H1 (cell line): ENCODE measurements around the gene APC2. TPM values are rescaled to one million over a fixed set of nuclear protein-coding genes. Genes with fewer than 3 reads are reported as not detected.

Experiments
- CTCF ChIA-PET: fragments of 300-600 bp; sonication (Branson Sonifier 250); formaldehyde crosslinking; loops from one replicate; lab custom pipeline; 2021; ENCODE audit not compliant: partially characterized antibody; lab: Charles Lee
- POLR2A ChIA-PET: fragments of 300-600 bp; sonication (Branson Sonifier 250); formaldehyde crosslinking; loops from one replicate; lab custom pipeline; 2021; ENCODE audit warnings: inconsistent platforms; ENCODE audit not compliant: partially characterized antibody; lab: Charles Lee
- DNase-seq, 2 experiments: peaks; one replicate each; pipeline versions ENCODE4 v3.0.0 to v3.0.0-alpha.2; 2010 to 2022; ENCODE audit warnings: low spot score in 2 of 2, low read depth in 1 of 2, mixed read lengths in 1 of 2
- FAIRE-seq: peaks from 2 replicates; lab custom pipeline; 2011; peaks lifted over from hg19 to GRCh38; lab: Jason Lieb, UNC
- H2AFZ ChIP-seq: 2 replicates; pipeline ENCODE4 v1.8.1; 2012; ENCODE audit warnings: low read length, inconsistent platforms
- H2AK5ac ChIP-seq: 2 replicates; pipeline ENCODE4 v1.6.1; 2013; ENCODE audit warnings: low read depth, low read length
- H2BK120ac ChIP-seq: replicated peaks from 2 replicates; pipeline ENCODE3; 2013; ENCODE audit warnings: low read depth, low read length, inconsistent platforms
- H2BK12ac ChIP-seq: 2 replicates; pipeline ENCODE4 v1.6.1; 2013; ENCODE audit warnings: low read depth, low read length
- H2BK15ac ChIP-seq: 2 replicates; pipeline ENCODE4 v1.6.1; 2013; ENCODE audit warnings: low read length
- H2BK20ac ChIP-seq: 2 replicates; pipeline ENCODE4 v1.6.1; 2013; ENCODE audit warnings: low read length
- H2BK5ac ChIP-seq: 2 replicates; pipeline ENCODE4 v1.6.1; 2013; ENCODE audit warnings: low read depth, low read length
- H3K14ac ChIP-seq: 2 replicates; pipeline ENCODE4 v1.6.1; 2013; ENCODE audit warnings: inconsistent platforms; ENCODE audit not compliant: insufficient read length
- H3K18ac ChIP-seq: 2 replicates; pipeline ENCODE4 v1.6.1; 2013; ENCODE audit warnings: low read length; ENCODE audit errors: extremely low read depth
- H3K23ac ChIP-seq: 2 replicates; pipeline ENCODE4 v1.6.1; 2013; ENCODE audit warnings: inconsistent platforms; ENCODE audit not compliant: insufficient read length
- H3K23me2 ChIP-seq: 2 replicates; pipeline ENCODE4 v1.6.1; 2013; ENCODE audit warnings: low read depth, low read length
- H3K27ac ChIP-seq: 2 replicates; pipeline ENCODE4 v1.6.1; 2011; ENCODE audit warnings: low read depth, low read length, inconsistent platforms
- H3K27me3 ChIP-seq, 4 experiments: replicated peaks in 1 of 4; 1 replicate in 1 of 4; 2 replicates in 3 of 4; pipeline versions ENCODE4 v1.6.1 to v1.8.1; 2011 to 2013; ENCODE audit warnings: low read length in 3 of 4, mild to moderate bottlenecking in 3 of 4, inconsistent platforms in 2 of 4, mixed read lengths in 2 of 4, moderate library complexity in 1 of 4; ENCODE audit not compliant: control insufficient read depth in 3 of 4, insufficient read depth in 3 of 4; ENCODE audit errors: extremely low read depth in 1 of 4
- H3K36me3 ChIP-seq, 4 experiments: 2 replicates each; pipeline versions ENCODE4 v1.6.1 to v1.8.1; 2011 to 2013; ENCODE audit warnings: mild to moderate bottlenecking in 4 of 4, low read length in 3 of 4, moderate library complexity in 2 of 4, control low read depth in 1 of 4, inconsistent platforms in 1 of 4; ENCODE audit not compliant: insufficient read depth in 4 of 4, control insufficient read depth in 2 of 4
- H3K4ac ChIP-seq: replicated peaks from 2 replicates; pipeline ENCODE3; 2013; ENCODE audit warnings: low read length, low read depth, mixed read lengths, inconsistent platforms; ENCODE audit not compliant: insufficient read length
- H3K4me1 ChIP-seq, 4 experiments: replicated peaks in 1 of 4; 1 replicate in 1 of 4; 2 replicates in 3 of 4; pipeline versions ENCODE4 v1.6.1 to v1.8.1; 2011 to 2013; ENCODE audit warnings: low read length in 3 of 4, inconsistent platforms in 2 of 4, mixed read lengths in 1 of 4; ENCODE audit not compliant: insufficient read depth in 4 of 4, control insufficient read depth in 3 of 4
- H3K4me2 ChIP-seq, 2 experiments: 2 replicates each; pipeline versions ENCODE4 v1.6.1 to v1.8.1; 2011 to 2013; ENCODE audit warnings: low read depth in 2 of 2, low read length in 2 of 2, control low read depth in 1 of 2, inconsistent platforms in 1 of 2, mild to moderate bottlenecking in 1 of 2; ENCODE audit not compliant: insufficient read depth in 1 of 2
- H3K4me3 ChIP-seq, 4 experiments: fragments of 200-600, 300-600 bp in 1 of 4; sonication (generic), shearing (Covaris generic), sonication (Bioruptor Twin) in 1 of 4; 2 replicates each; pipeline versions ENCODE4 v1.5.1 to v1.8.1; 2011 to 2016; ENCODE audit warnings: low read length in 4 of 4, low read depth in 3 of 4, control low read depth in 2 of 4, inconsistent platforms in 2 of 4, mild to moderate bottlenecking in 2 of 4, mixed read lengths in 1 of 4, moderate library complexity in 1 of 4; ENCODE audit not compliant: insufficient read depth in 2 of 4; ENCODE audit errors: extremely low read depth in 1 of 4
- H3K56ac ChIP-seq: replicated peaks from 2 replicates; pipeline ENCODE3; 2013; ENCODE audit warnings: low read depth, mild to moderate bottlenecking, mixed read lengths, low read length, inconsistent platforms; ENCODE audit not compliant: insufficient read length
- H3K79me1 ChIP-seq: 2 replicates; pipeline ENCODE4 v1.6.1; 2013; ENCODE audit warnings: low read depth, low read length, control low read depth
- H3K79me2 ChIP-seq, 2 experiments: 2 replicates each; pipeline versions ENCODE4 v1.6.1 to v1.8.1; 2012 to 2013; ENCODE audit warnings: low read length in 2 of 2, mild to moderate bottlenecking in 2 of 2, inconsistent platforms in 1 of 2; ENCODE audit not compliant: insufficient read depth in 2 of 2, control insufficient read depth in 1 of 2
- H3K9ac ChIP-seq, 4 experiments: replicated peaks in 1 of 4; 1 replicate in 1 of 4; 2 replicates in 3 of 4; pipeline versions ENCODE4 v1.6.1 to v1.8.1; 2011 to 2013; ENCODE audit warnings: low read depth in 3 of 4, low read length in 3 of 4, control low read depth in 2 of 4, mild to moderate bottlenecking in 2 of 4, moderate library complexity in 2 of 4, inconsistent platforms in 1 of 4; ENCODE audit errors: extremely low read depth in 1 of 4
- H3K9me3 ChIP-seq, 2 experiments: 2 replicates each; pipeline versions ENCODE4 v1.6.1 to v1.8.1; 2012 to 2013; ENCODE audit warnings: mild to moderate bottlenecking in 2 of 2, moderate library complexity in 2 of 2, control low read depth in 1 of 2, inconsistent platforms in 1 of 2, low read depth in 1 of 2, low read length in 1 of 2, mixed read lengths in 1 of 2; ENCODE audit not compliant: insufficient read depth in 2 of 2
- H4K20me1 ChIP-seq, 2 experiments: replicated peaks in 1 of 2; 2 replicates each; pipeline versions ENCODE3 to v1.8.1; 2011 to 2013; ENCODE audit warnings: inconsistent platforms in 2 of 2, low read length in 2 of 2, mild to moderate bottlenecking in 1 of 2; ENCODE audit not compliant: insufficient read depth in 2 of 2, control insufficient read depth in 1 of 2
- H4K5ac ChIP-seq: 2 replicates; pipeline ENCODE4 v1.6.1; 2013; ENCODE audit warnings: low read length, low read depth, mixed read lengths, inconsistent platforms; ENCODE audit not compliant: insufficient read length
- H4K8ac ChIP-seq: 2 replicates; pipeline ENCODE4 v1.8.0; 2013; ENCODE audit warnings: mild to moderate bottlenecking, moderate library complexity, low read length, inconsistent platforms; ENCODE audit not compliant: insufficient read depth; ENCODE audit errors: extremely low read depth
- H4K91ac ChIP-seq: replicated peaks from 2 replicates; pipeline ENCODE3; 2013; ENCODE audit warnings: low read length, mixed read lengths, inconsistent platforms; ENCODE audit not compliant: insufficient read length
- ATF3 ChIP-seq: IDR thresholded peaks from 2 replicates; pipeline ENCODE4 v1.6.1; 2011; ENCODE audit warnings: low read depth, mild to moderate bottlenecking, low read length; ENCODE audit not compliant: insufficient read depth
- CREB1 ChIP-seq: IDR thresholded peaks from 2 replicates; pipeline ENCODE4 v1.6.1; 2012; ENCODE audit warnings: inconsistent platforms
- JUND ChIP-seq: IDR thresholded peaks from 2 replicates; pipeline ENCODE4 v1.6.1; 2011; ENCODE audit warnings: mild to moderate bottlenecking, improper control_type of control experiment, low read length
- MAFK ChIP-seq: IDR thresholded peaks from 2 replicates; pipeline ENCODE4 v1.6.1; 2012; ENCODE audit warnings: low read depth, mild to moderate bottlenecking, improper control_type of control experiment, low read length
- PHF8 ChIP-seq: fragments of 200-600 bp; sonication (generic); conservative IDR thresholded peaks from 2 replicates; pipeline ENCODE4 v1.7.1; 2012; ENCODE audit warnings: low read depth, mild to moderate bottlenecking, inconsistent platforms, low read length, moderate library complexity
- RFX5 ChIP-seq: IDR thresholded peaks from 2 replicates; pipeline ENCODE4 v1.6.1; 2011; ENCODE audit warnings: low read depth, low read length, improper control_type of control experiment, borderline replicate concordance
- TEAD4 ChIP-seq: IDR thresholded peaks from 2 replicates; pipeline ENCODE4 v1.6.1; 2012; ENCODE audit warnings: low read depth, low read length, inconsistent platforms, mixed read lengths
- WGBS, 2 experiments: shearing (Covaris generic) in 1 of 2; methylation state at CpG; one replicate each; pipeline versions ENCODE4 v1.1.6 to v1.1.7; 2013 to 2015; ENCODE audit warnings: low lambda C conversion rate in 2 of 2, mixed read lengths in 2 of 2, inconsistent platforms in 1 of 2, low coverage in 1 of 2, missing lambda C conversion rate in 1 of 2; ENCODE audit not compliant: insufficient replicate concordance in 2 of 2, insufficient coverage in 1 of 2, insufficient read length in 1 of 2; ENCODE audit errors: extremely low coverage in 1 of 2, missing lambda C conversion rate in 1 of 2; 5-methylcytosine and 5-hydroxymethylcytosine counted together
- polyA plus RNA-seq, 7 experiments: library from polyadenylated mRNA; depleted of rRNA in 3 of 7; stranded (reverse) in 5 of 7; unstranded in 2 of 7; fragments of >200 nt in 5 of 7; fragments of 200-250 nt in 2 of 7; gene quantifications; 1 replicate in 5 of 7; 2 replicates in 1 of 7; 4 replicates in 1 of 7; pipeline versions ENCODE4 v1.2.1 to v1.2.3, GENCODE V29; 2011 to 2013; ENCODE audit warnings: missing spikeins in 2 of 7, mixed read lengths in 2 of 7
- total RNA-seq: library from RNA; stranded (reverse); fragmentation: NEBNext Ultra II Directional; extraction: Animal tissue kit (Norgen Biotek cat#: 25700); gene quantifications from 2 replicates; pipeline ENCODE4 v1.2.1, GENCODE V29; 2021

The APC2 gene
- total and polyA plus RNA-seq, 2 of the 8 experiments (the other 6 are each of a cell fraction or from before 2014, with no cell fraction given), result 1.3 to 4.1 TPM

- Histone ChIP-seq H4K5ac (no peak overlapping the region), H2AK5ac (no peak overlapping the region), H2BK20ac (no peak overlapping the region), H2AFZ (no peak overlapping the region), H3K79me2 (no peaks in the 10 kb centered on the region), H3K4me2 (no peak overlapping the region), H3K36me3 (peaks cover 0 to 2% (median under 1%) of the 10 kb centered on the region in 4 experiments; a peak in 1 of 8 replicates), H2BK12ac (no peak overlapping the region), H4K91ac (no peak overlapping the region), H3K4ac (no peak overlapping the region), H4K20me1 (peaks cover 12 to 14% of the 10 kb centered on the region in 2 experiments), H3K27ac (no peak overlapping the region), H3K9ac (no peak overlapping the region), H2BK15ac (no peak overlapping the region), H3K23ac (no peak overlapping the region), H2BK5ac (no peak overlapping the region), H3K79me1 (no peaks in the 10 kb centered on the region), H3K14ac (no peak overlapping the region), H3K23me2 (peaks cover 4% of the 10 kb centered on the region; the same call in 1 of the 2 replicates), H3K27me3 (peaks cover 34 to 55% (median 52%) of the 10 kb centered on the region in 4 experiments), H2BK120ac (no peak overlapping the region), H3K18ac (no peak overlapping the region), H3K4me3 (no peak overlapping the region; a peak in 1 of 8 replicates), H3K9me3 (no peaks in the 10 kb centered on the region), H4K8ac (no peak overlapping the region), H3K4me1 (peaks cover 0 to 33% (median 19%) of the 10 kb centered on the region in 4 experiments; a peak in 6 of 7 replicates), H3K56ac (no peak overlapping the region)
- 36% methylated on average over 4 of the region's 4 CpGs; no CpG with 5 or more reads in 1 of the 2 experiments for WGBS, 2 experiments
- POLR2A ChIA-PET, result interaction anchor here (0.7 to 1.9 kb wide), 5 partner anchors 18 to 204 kb away, joined by 3 to 6 read pairs (median 3); partner anchors contain the start of gene CIRBP
- DNase-seq, result no peak
- no peak for FAIRE-seq
- CTCF ChIA-PET, result interaction anchor here (1.1 to 4.3 kb wide), 4 partner anchors 11 to 34 kb away, joined by 4 to 26 read pairs (median 6); no protein-coding TSS in a partner anchor
- TF ChIP-seq CREB1, result no peak
- TF ChIP-seq RFX5, result no peak
- no peak for TF ChIP-seq ATF3
- TF ChIP-seq PHF8, result no peak
- no peak for TF ChIP-seq MAFK
- TF ChIP-seq TEAD4, result no peak
- TF ChIP-seq JUND, result no peak
These were observed 2.4 kb upstream of the APC2 start for GRCh38 chr19:1447504-1447903.
